Neutrophil (primary cell): ENCODE measurements around the gene PRLR.

Experiments
- H3K27ac ChIP-seq: fragments of 200-600 bp; sonication (generic); 2 replicates; pipeline ENCODE4 v1.5.1; 2016; ENCODE audit warnings: mild to moderate bottlenecking, moderate library complexity
- H3K27me3 ChIP-seq: fragments of 200-600 bp; sonication (generic); 2 replicates; pipeline ENCODE4 v1.6.0; 2016; ENCODE audit warnings: mild to moderate bottlenecking
- H3K36me3 ChIP-seq: fragments of 200-600 bp; sonication (generic); 2 replicates; pipeline ENCODE4 v1.5.1; 2017
- H3K4me1 ChIP-seq, 2 experiments: fragments of 200-600 bp in 1 of 2; sonication (generic) in 1 of 2; 1 replicate in 1 of 2; 2 replicates in 1 of 2; pipeline versions ENCODE4 v1.5.1 to v1.6.1; 2013 to 2016; ENCODE audit warnings: low read depth in 1 of 2, low read length in 1 of 2, mild to moderate bottlenecking in 1 of 2, moderate library complexity in 1 of 2; ENCODE audit not compliant: control insufficient read depth in 1 of 2, insufficient read depth in 1 of 2
- H3K4me3 ChIP-seq, 2 experiments: fragments of 200-600 bp in 1 of 2; sonication (generic) in 1 of 2; 1 replicate in 1 of 2; 2 replicates in 1 of 2; pipeline ENCODE4 v1.5.1; 2013 to 2016; ENCODE audit warnings: low read depth in 1 of 2, low read length in 1 of 2, mild to moderate bottlenecking in 1 of 2, moderate library complexity in 1 of 2
- H3K9me3 ChIP-seq: fragments of 200-600 bp; sonication (generic); 2 replicates; pipeline ENCODE4 v1.5.1; 2016
- TF ChIP-seq, protein P1 (sequence below): fragments of 200-600 bp; sonication (generic); IDR thresholded peaks from 2 replicates; pipeline ENCODE4 v1.5.1; 2016; ENCODE audit warnings: antibody characterized with exemption

The PRLR gene

DNA sequence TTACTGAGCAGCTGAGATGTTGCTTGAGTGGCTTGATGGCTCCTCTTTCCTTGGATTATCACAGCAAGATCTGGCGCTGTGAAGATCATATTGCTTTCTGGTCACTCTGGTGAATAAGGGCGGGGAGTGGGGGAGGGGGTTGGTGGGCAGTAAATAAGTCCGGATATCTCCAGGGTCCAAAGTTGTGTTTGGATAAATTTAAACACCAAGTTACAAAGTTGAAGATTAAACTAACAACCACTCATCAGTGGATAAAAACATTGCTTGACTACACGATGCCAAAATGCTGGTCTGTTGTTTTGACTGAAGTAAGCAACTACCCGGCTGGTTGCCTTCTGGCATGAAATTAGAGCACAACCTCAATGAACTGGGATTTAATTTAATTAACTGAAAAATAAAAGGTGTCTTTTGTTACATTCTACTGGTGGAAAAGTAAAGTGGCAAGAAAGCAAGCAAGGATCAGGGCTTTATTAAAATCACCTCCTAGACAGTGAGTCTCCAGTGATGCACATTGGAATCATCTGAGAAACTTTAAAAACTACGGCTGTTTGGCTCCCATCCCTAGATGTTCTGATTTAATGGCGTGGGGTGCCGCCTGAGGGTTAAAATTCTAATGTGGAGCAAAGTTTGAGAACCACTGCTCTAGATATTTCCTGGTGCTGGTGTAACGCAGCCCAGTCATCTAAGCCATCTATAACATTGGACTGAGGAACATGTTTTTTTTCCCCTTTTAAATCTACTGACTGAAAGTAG, 95.8 kb downstream of the PRLR start:
- Histone ChIP-seq H3K9me3 (no peaks in the 10 kb centered on the region), H3K27ac (no peak overlapping the region), H3K4me1 (no peaks in the 10 kb centered on the region), H3K27me3 (no peaks in the 10 kb centered on the region), H3K36me3 (no peaks in the 10 kb centered on the region), H3K4me3 (no peak overlapping the region)
- TF ChIP-seq, protein P1, sequence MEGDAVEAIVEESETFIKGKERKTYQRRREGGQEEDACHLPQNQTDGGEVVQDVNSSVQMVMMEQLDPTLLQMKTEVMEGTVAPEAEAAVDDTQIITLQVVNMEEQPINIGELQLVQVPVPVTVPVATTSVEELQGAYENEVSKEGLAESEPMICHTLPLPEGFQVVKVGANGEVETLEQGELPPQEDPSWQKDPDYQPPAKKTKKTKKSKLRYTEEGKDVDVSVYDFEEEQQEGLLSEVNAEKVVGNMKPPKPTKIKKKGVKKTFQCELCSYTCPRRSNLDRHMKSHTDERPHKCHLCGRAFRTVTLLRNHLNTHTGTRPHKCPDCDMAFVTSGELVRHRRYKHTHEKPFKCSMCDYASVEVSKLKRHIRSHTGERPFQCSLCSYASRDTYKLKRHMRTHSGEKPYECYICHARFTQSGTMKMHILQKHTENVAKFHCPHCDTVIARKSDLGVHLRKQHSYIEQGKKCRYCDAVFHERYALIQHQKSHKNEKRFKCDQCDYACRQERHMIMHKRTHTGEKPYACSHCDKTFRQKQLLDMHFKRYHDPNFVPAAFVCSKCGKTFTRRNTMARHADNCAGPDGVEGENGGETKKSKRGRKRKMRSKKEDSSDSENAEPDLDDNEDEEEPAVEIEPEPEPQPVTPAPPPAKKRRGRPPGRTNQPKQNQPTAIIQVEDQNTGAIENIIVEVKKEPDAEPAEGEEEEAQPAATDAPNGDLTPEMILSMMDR: no peak

DNA sequence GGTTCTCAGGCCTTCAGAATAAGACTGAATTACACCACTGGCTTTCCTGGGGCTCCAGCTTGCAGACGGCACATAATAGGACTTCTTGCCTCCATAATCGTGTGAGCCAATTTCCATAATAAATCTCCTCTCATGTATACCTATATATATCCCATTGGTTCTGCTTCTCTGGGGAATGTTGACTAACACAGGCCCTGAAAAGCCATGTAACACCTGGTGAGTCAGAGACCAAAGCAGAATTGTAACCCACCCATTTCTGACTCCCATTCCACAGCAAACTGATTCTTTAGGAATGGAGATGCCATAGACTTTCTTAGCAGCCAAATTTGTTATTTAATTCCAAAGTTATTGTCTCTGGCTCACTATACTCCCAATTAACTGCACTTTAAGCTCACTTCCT, 97.1 kb downstream of the PRLR start:
- no peak overlapping the region for H3K27ac ChIP-seq
- no peaks in the 10 kb centered on the region for H3K4me1 ChIP-seq
- no peaks in the 10 kb centered on the region for H3K9me3 ChIP-seq
- H3K4me3 ChIP-seq: no peak overlapping the region
- TF ChIP-seq, protein P1: no peak
- H3K36me3 ChIP-seq: no peaks in the 10 kb centered on the region
- no peaks in the 10 kb centered on the region for H3K27me3 ChIP-seq

DNA sequence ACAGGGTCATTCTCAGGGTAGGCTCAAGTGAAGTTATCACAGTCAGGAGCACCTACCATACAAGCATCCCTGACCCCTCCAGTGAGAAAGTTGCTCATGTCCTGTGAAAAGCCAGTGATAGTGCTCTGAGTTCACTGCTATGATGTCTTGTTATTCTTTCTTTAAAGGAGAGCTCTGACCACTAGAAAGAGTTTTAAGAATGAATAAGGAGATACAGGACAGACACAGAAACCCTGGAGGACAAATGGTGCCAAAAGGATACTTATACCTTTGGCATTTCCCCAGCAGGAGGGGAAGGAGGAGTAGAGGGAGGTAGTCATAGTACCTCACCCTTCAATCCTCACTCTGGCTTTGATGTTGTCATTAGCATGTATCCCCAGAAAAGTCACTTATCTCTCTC, 98.6 kb downstream of the PRLR start:
- H3K36me3 ChIP-seq: no peaks in the 10 kb centered on the region
- no peak overlapping the region for H3K27ac ChIP-seq
- H3K4me3 ChIP-seq: no peak overlapping the region
- no peaks in the 10 kb centered on the region for H3K9me3 ChIP-seq
- TF ChIP-seq, protein P1: no peak
- H3K4me1 ChIP-seq: no peaks in the 10 kb centered on the region
- no peaks in the 10 kb centered on the region for H3K27me3 ChIP-seq

DNA sequence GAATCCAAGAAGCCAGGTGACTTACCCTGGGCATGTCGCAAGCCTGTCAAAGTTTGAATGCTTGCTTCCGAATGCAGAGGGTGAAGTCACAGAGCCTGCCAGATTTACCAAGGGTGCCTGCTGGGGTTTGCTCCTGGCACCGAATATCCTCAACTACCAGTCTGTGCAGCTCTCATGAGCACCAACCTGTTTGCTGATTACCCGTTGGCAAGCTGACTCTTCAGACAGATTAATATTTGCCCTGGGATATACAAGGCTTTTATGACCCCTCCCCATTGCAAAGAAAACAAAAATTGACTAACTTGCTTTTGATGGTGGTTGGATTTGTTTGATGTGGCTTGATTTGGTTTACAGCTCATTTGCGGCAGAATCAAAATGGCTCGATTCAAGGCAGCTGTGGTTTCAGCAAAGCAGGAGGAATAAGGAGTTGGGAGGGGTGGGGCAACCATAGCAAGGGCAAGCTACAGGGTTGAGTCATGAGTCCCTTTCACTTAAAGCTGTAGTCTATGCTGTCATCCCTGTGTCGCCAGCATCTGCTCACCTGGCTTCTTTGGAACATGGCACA, 100.3 kb downstream of the PRLR start:
- Histone ChIP-seq H3K27ac (no peak overlapping the region), H3K4me3 (no peak overlapping the region), H3K4me1 (no peaks in the 10 kb centered on the region), H3K9me3 (no peaks in the 10 kb centered on the region), H3K27me3 (no peaks in the 10 kb centered on the region), H3K36me3 (no peaks in the 10 kb centered on the region)
- TF ChIP-seq, protein P1: no peak

DNA sequence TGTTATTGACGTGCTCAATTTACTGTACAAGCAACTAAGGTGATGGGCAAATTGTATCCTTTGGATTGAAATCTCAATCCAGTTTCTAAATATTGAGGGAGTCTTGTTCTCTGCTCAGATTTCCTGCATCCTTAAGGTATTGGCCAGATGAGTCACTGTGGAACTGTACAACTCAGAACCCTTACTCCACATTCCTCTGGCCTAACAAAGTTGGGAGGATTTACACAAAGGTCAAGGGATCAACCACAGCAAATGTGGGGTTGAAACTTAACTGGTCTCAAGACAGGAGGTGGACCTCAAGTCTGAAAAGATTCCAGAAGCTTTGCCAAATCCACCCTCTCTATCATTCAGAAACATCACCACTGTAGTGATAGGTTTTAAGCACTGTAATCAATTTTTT, 101.0 kb downstream of the PRLR start:
- no peaks in the 10 kb centered on the region for H3K36me3 ChIP-seq
- TF ChIP-seq, protein P1: no peak
- no peak overlapping the region for H3K4me3 ChIP-seq
- no peaks in the 10 kb centered on the region for H3K4me1 ChIP-seq
- H3K27ac ChIP-seq: no peak overlapping the region
- no peaks in the 10 kb centered on the region for H3K9me3 ChIP-seq
- no peaks in the 10 kb centered on the region for H3K27me3 ChIP-seq
